ENCODE results near the gene CALHM6. TPM values are rescaled to one million over a fixed set of nuclear protein-coding genes. Genes with fewer than 3 reads are reported as not detected.
A peak's percentile ranks its signal among the peaks of the same experiment; 100 is the strongest.

Gene CALHM6
- total and polyA plus RNA-seq, 9 of the 15 experiments (the other 6 are each of a cell fraction or from before 2014, with no cell fraction given), result 0.24 TPM; not detected in 8

DNA sequence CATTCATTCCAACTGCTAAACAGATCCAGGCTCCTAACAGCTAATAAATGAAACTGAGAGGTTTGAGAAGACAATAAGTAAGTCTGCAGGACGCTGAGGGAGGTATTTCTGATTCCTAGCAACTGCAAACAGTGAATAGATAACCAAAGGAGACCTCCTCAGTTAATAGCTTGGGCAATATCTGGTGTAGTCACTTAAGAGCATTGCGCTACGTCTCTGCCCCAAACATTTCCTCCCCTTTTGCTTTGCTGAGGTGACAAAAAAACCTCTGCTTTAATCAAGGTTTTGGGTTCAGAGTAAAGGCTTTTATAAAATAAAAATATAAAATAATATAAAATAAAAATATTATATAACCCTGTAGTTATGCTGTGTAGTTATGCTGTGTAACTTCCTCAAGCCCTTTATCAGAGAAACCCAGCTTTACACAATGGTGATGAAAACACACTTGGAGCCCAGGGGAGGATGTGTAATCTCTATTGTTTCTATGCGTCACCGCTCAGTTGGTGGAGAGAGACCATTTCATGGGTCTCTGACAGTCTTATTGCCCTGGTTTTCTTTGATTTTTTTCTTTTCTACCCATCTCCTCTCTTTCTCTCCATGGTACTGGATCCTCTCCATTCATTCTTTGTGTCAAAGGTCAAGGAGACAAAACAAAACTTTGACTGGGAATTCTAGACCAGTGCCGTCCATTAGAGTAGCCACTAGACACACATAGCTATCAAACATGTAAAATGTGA lies 31.3 kb downstream of the CALHM6 start (continued):
- TF ChIP-seq, protein P1, sequence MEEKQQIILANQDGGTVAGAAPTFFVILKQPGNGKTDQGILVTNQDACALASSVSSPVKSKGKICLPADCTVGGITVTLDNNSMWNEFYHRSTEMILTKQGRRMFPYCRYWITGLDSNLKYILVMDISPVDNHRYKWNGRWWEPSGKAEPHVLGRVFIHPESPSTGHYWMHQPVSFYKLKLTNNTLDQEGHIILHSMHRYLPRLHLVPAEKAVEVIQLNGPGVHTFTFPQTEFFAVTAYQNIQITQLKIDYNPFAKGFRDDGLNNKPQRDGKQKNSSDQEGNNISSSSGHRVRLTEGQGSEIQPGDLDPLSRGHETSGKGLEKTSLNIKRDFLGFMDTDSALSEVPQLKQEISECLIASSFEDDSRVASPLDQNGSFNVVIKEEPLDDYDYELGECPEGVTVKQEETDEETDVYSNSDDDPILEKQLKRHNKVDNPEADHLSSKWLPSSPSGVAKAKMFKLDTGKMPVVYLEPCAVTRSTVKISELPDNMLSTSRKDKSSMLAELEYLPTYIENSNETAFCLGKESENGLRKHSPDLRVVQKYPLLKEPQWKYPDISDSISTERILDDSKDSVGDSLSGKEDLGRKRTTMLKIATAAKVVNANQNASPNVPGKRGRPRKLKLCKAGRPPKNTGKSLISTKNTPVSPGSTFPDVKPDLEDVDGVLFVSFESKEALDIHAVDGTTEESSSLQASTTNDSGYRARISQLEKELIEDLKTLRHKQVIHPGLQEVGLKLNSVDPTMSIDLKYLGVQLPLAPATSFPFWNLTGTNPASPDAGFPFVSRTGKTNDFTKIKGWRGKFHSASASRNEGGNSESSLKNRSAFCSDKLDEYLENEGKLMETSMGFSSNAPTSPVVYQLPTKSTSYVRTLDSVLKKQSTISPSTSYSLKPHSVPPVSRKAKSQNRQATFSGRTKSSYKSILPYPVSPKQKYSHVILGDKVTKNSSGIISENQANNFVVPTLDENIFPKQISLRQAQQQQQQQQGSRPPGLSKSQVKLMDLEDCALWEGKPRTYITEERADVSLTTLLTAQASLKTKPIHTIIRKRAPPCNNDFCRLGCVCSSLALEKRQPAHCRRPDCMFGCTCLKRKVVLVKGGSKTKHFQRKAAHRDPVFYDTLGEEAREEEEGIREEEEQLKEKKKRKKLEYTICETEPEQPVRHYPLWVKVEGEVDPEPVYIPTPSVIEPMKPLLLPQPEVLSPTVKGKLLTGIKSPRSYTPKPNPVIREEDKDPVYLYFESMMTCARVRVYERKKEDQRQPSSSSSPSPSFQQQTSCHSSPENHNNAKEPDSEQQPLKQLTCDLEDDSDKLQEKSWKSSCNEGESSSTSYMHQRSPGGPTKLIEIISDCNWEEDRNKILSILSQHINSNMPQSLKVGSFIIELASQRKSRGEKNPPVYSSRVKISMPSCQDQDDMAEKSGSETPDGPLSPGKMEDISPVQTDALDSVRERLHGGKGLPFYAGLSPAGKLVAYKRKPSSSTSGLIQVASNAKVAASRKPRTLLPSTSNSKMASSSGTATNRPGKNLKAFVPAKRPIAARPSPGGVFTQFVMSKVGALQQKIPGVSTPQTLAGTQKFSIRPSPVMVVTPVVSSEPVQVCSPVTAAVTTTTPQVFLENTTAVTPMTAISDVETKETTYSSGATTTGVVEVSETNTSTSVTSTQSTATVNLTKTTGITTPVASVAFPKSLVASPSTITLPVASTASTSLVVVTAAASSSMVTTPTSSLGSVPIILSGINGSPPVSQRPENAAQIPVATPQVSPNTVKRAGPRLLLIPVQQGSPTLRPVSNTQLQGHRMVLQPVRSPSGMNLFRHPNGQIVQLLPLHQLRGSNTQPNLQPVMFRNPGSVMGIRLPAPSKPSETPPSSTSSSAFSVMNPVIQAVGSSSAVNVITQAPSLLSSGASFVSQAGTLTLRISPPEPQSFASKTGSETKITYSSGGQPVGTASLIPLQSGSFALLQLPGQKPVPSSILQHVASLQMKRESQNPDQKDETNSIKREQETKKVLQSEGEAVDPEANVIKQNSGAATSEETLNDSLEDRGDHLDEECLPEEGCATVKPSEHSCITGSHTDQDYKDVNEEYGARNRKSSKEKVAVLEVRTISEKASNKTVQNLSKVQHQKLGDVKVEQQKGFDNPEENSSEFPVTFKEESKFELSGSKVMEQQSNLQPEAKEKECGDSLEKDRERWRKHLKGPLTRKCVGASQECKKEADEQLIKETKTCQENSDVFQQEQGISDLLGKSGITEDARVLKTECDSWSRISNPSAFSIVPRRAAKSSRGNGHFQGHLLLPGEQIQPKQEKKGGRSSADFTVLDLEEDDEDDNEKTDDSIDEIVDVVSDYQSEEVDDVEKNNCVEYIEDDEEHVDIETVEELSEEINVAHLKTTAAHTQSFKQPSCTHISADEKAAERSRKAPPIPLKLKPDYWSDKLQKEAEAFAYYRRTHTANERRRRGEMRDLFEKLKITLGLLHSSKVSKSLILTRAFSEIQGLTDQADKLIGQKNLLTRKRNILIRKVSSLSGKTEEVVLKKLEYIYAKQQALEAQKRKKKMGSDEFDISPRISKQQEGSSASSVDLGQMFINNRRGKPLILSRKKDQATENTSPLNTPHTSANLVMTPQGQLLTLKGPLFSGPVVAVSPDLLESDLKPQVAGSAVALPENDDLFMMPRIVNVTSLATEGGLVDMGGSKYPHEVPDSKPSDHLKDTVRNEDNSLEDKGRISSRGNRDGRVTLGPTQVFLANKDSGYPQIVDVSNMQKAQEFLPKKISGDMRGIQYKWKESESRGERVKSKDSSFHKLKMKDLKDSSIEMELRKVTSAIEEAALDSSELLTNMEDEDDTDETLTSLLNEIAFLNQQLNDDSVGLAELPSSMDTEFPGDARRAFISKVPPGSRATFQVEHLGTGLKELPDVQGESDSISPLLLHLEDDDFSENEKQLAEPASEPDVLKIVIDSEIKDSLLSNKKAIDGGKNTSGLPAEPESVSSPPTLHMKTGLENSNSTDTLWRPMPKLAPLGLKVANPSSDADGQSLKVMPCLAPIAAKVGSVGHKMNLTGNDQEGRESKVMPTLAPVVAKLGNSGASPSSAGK (IDR thresholded peaks at IDR 0.05), result no peak
- TF ChIP-seq, protein P2, sequence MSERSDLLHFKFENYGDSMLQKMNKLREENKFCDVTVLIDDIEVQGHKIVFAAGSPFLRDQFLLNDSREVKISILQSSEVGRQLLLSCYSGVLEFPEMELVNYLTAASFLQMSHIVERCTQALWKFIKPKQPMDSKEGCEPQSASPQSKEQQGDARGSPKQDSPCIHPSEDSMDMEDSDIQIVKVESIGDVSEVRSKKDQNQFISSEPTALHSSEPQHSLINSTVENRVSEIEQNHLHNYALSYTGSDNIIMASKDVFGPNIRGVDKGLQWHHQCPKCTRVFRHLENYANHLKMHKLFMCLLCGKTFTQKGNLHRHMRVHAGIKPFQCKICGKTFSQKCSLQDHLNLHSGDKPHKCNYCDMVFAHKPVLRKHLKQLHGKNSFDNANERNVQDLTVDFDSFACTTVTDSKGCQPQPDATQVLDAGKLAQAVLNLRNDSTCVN (CRISPR knock-in tag; IDR thresholded peaks at IDR 0.05), result no peak
- no peak for TF ChIP-seq HMGN3 (IDR thresholded peaks at IDR 0.05; ENCODE audit: borderline replicate concordance, extremely low read depth, insufficient read length, low read depth, low read length)
- TF ChIP-seq CAMTA2 (CRISPR knock-in tag; conservative IDR thresholded peaks at IDR 0.05), result no peak
- no peak for TF ChIP-seq EZH2 (IDR thresholded peaks at IDR 0.05; ENCODE audit: borderline replicate concordance, low read depth, low read length)
- no peak for TF ChIP-seq TGIF2 (CRISPR knock-in tag; IDR thresholded peaks at IDR 0.05)
- TF ChIP-seq SRSF9 (IDR thresholded peaks at IDR 0.05; ENCODE audit: borderline replicate concordance, low read depth, low read length), result no peak
- no peak for TF ChIP-seq CTCF (IDR thresholded peaks at IDR 0.05 in 2 of 3, conservative IDR thresholded peaks at IDR 0.05 in 1 of 3; ENCODE audit: insufficient read depth in 2 of 3, low read depth in 1 of 3, low read length in 3 of 3)
- no peak for TF ChIP-seq NELFE (IDR thresholded peaks at IDR 0.05; ENCODE audit: insufficient read depth, insufficient read length)
- TF ChIP-seq ZNF695 (CRISPR knock-in tag; IDR thresholded peaks at IDR 0.05), result no peak
- TF ChIP-seq MBD2 (IDR thresholded peaks at IDR 0.05; ENCODE audit: borderline replicate concordance, low read depth), result peak; percentile 19; the same call in 1 of the 2 replicates
